Measurements from ENCODE around the gene NUDT1.

DNA sequence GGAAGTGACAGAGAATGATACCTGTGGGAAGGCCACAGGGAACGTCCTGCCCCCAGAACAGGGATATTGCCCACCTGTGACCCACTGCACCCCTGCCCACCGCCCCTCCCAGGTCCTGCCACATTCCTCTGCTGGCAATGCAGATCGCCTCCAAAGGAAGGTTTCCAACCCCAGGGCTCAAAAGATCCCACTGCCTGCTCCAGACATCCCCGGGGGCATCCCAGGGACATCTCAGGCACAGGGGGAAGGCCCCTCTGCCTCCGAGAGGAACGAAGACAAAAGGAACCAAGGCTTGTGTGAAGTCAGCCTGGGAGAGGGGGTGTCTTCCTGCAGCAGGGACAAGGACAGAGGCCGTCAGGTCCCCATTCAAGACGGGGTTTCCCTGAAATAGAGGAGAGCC, 28.5 kb downstream of the NUDT1 start:
- TF ChIP-seq EZH2 (IDR thresholded peaks at IDR 0.05; ENCODE audit: insufficient read depth, poor library complexity, severe bottlenecking) (no peak), EZH2phosphoT487 (IDR thresholded peaks at IDR 0.05; ENCODE audit: insufficient read depth, low read depth) (no peak)
